HL-60 (cell line): ENCODE data around the gene TSHZ1.

Experiments used
- POLR2AphosphoS5 ChIP-seq: IDR thresholded peaks from 2 replicates; pipeline ENCODE4 v1.6.1; 2012; ENCODE audit warnings: low read depth
- SPI1 ChIP-seq: IDR thresholded peaks from 2 replicates; pipeline ENCODE4 v1.6.1; 2012; ENCODE audit warnings: low read depth, mild to moderate bottlenecking, borderline replicate concordance
- TF ChIP-seq, protein P1 (sequence below): IDR thresholded peaks from one replicate; pipeline ENCODE4 v1.5.1; 2011; ENCODE audit warnings: low read length, control low read depth, inconsistent platforms; ENCODE audit not compliant: insufficient read depth

GRCh38 chr18:75200071-75200470 is 10.5 kb upstream of the TSHZ1 start:
- TF ChIP-seq, protein P1, sequence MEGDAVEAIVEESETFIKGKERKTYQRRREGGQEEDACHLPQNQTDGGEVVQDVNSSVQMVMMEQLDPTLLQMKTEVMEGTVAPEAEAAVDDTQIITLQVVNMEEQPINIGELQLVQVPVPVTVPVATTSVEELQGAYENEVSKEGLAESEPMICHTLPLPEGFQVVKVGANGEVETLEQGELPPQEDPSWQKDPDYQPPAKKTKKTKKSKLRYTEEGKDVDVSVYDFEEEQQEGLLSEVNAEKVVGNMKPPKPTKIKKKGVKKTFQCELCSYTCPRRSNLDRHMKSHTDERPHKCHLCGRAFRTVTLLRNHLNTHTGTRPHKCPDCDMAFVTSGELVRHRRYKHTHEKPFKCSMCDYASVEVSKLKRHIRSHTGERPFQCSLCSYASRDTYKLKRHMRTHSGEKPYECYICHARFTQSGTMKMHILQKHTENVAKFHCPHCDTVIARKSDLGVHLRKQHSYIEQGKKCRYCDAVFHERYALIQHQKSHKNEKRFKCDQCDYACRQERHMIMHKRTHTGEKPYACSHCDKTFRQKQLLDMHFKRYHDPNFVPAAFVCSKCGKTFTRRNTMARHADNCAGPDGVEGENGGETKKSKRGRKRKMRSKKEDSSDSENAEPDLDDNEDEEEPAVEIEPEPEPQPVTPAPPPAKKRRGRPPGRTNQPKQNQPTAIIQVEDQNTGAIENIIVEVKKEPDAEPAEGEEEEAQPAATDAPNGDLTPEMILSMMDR, result no peak
- TF ChIP-seq POLR2AphosphoS5, result no peak
- no peak for TF ChIP-seq SPI1
